Liver (tissue), 9 donors: ENCODE results near the gene PPP1R13B. TPM values are rescaled to one million over a fixed set of nuclear protein-coding genes. Genes with fewer than 3 reads are reported as not detected.

Experiments used
- DNase-seq: peaks from one replicate; pipeline ENCODE4 v3.0.0-alpha.2; 2017; ENCODE audit warnings: low spot score
- H3K27ac ChIP-seq, 2 donors: one replicate each; pipeline ENCODE4 v1.7.0; 2013; ENCODE audit warnings: inconsistent platforms in 2 of 2, low read length in 2 of 2, control low read depth in 1 of 2, low read depth in 1 of 2, mild to moderate bottlenecking in 1 of 2
- H3K27me3 ChIP-seq, 4 donors: one replicate each; pipeline versions ENCODE4 v1.6.1 to v1.7.0; 2013; ENCODE audit warnings: low read length in 3 of 4, inconsistent platforms in 1 of 4, mild to moderate bottlenecking in 1 of 4, moderate library complexity in 1 of 4; ENCODE audit not compliant: control insufficient read depth in 4 of 4, insufficient read depth in 4 of 4
- H3K36me3 ChIP-seq, 4 donors: one replicate each; pipeline versions ENCODE4 v1.6.1 to v1.7.0; 2013; ENCODE audit warnings: low read length in 3 of 4, mild to moderate bottlenecking in 3 of 4, low read depth in 1 of 4, moderate library complexity in 1 of 4; ENCODE audit not compliant: control insufficient read depth in 4 of 4, insufficient read depth in 3 of 4
- H3K4me1 ChIP-seq, 4 donors: one replicate each; pipeline versions ENCODE4 v1.6.1 to v1.7.0; 2013; ENCODE audit warnings: low read length in 3 of 4, mild to moderate bottlenecking in 3 of 4, moderate library complexity in 1 of 4; ENCODE audit not compliant: control insufficient read depth in 4 of 4, insufficient read depth in 4 of 4
- H3K4me3 ChIP-seq, 3 donors: one replicate each; pipeline versions ENCODE4 v1.6.1 to v1.7.0; 2013; ENCODE audit warnings: low read length in 3 of 3, control low read depth in 1 of 3, low read depth in 1 of 3, mild to moderate bottlenecking in 1 of 3
- H3K9ac ChIP-seq, 2 donors: one replicate each; pipeline ENCODE4 v1.7.0; 2013; ENCODE audit warnings: low read length in 2 of 2, mild to moderate bottlenecking in 2 of 2, moderate library complexity in 2 of 2, control low read depth in 1 of 2, low read depth in 1 of 2
- H3K9me3 ChIP-seq, 4 donors: one replicate each; pipeline versions ENCODE4 v1.6.1 to v1.7.0; 2013; ENCODE audit warnings: low read length in 3 of 4; ENCODE audit not compliant: control insufficient read depth in 4 of 4
- ATF3 ChIP-seq: IDR thresholded peaks from 2 replicates; pipeline ENCODE4 v1.6.1; 2016; ENCODE audit warnings: antibody characterized with exemption
- CTCF ChIP-seq: fragments of 150-350 bp; IDR thresholded peaks from 2 replicates; pipeline ENCODE4 v1.5.1; 2017; ENCODE audit warnings: improper control_type of control experiment, low read depth, low read length; ENCODE audit not compliant: missing input control
- EGR1 ChIP-seq, 2 donors: IDR thresholded peaks; 2 replicates each; pipeline ENCODE4 v1.6.1; 2016 to 2018; ENCODE audit warnings: antibody characterized with exemption in 2 of 2, low read depth in 2 of 2
- FOXA1 ChIP-seq: IDR thresholded peaks from 2 replicates; pipeline ENCODE4 v1.6.1; 2016; ENCODE audit warnings: antibody characterized with exemption
- FOXA2 ChIP-seq: IDR thresholded peaks from 2 replicates; pipeline ENCODE4 v1.6.1; 2016; ENCODE audit warnings: antibody characterized with exemption
- GABPA ChIP-seq, 2 donors: IDR thresholded peaks in 1 of 2; conservative IDR thresholded peaks in 1 of 2; 2 replicates each; pipeline ENCODE4 v1.6.1; 2016; ENCODE audit warnings: antibody characterized with exemption in 2 of 2, mild to moderate bottlenecking in 1 of 2, moderate library complexity in 1 of 2
- HNF4A ChIP-seq, 2 donors: conservative IDR thresholded peaks; 2 replicates each; pipeline ENCODE4 v1.6.1; 2016; ENCODE audit warnings: antibody characterized with exemption in 2 of 2, mild to moderate bottlenecking in 2 of 2
- HNF4G ChIP-seq: IDR thresholded peaks from 2 replicates; pipeline ENCODE4 v1.6.1; 2016; ENCODE audit warnings: antibody characterized with exemption
- JUND ChIP-seq, 2 donors: IDR thresholded peaks; 2 replicates each; pipeline ENCODE4 v1.6.1; 2016; ENCODE audit warnings: antibody characterized with exemption in 2 of 2
- NR2F2 ChIP-seq: IDR thresholded peaks from 2 replicates; pipeline ENCODE4 v1.6.1; 2016; ENCODE audit warnings: antibody characterized with exemption
- RAD21 ChIP-seq, 2 donors: IDR thresholded peaks; 2 replicates each; pipeline ENCODE4 v1.6.1; 2016; ENCODE audit warnings: antibody characterized with exemption in 2 of 2, mild to moderate bottlenecking in 2 of 2
- REST ChIP-seq: IDR thresholded peaks from 2 replicates; pipeline ENCODE4 v1.6.1; 2016; ENCODE audit warnings: antibody characterized with exemption, mild to moderate bottlenecking
- RXRA ChIP-seq, 2 donors: IDR thresholded peaks; 2 replicates each; pipeline ENCODE4 v1.6.1; 2017 to 2018; ENCODE audit warnings: antibody characterized with exemption in 2 of 2, mild to moderate bottlenecking in 1 of 2
- SP1 ChIP-seq: IDR thresholded peaks from 2 replicates; pipeline ENCODE4 v1.6.1; 2018; ENCODE audit warnings: antibody characterized with exemption, mild to moderate bottlenecking
- TAF1 ChIP-seq: conservative IDR thresholded peaks from 2 replicates; pipeline ENCODE4 v1.6.1; 2016; ENCODE audit warnings: antibody characterized with exemption, mild to moderate bottlenecking
- YY1 ChIP-seq: IDR thresholded peaks from 2 replicates; pipeline ENCODE4 v1.6.1; 2016; ENCODE audit warnings: antibody characterized with exemption, mild to moderate bottlenecking
- ZBTB33 ChIP-seq: IDR thresholded peaks from 2 replicates; pipeline ENCODE4 v1.6.1; 2016; ENCODE audit warnings: antibody characterized with exemption
- WGBS: extraction: QIAGEN DNeasy Blood & Tissue Kit; methylation state at CpG from one replicate; pipeline ENCODE4 v1.1.7; 2013; 5-methylcytosine and 5-hydroxymethylcytosine counted together
- polyA plus RNA-seq, 2 donors: library from polyadenylated mRNA; stranded (reverse) in 1 of 2; unstranded in 1 of 2; fragments of 200-250 nt in 1 of 2; fragments of >200 nt in 1 of 2; fragmentation: Nextera tagmentation in 1 of 2; extraction: Ambion mirVana in 1 of 2; gene quantifications; one replicate each; pipeline versions ENCODE4 v1.2.1 to v1.2.3, GENCODE V29; 2013 to 2015
- total RNA-seq, 2 donors: library from RNA; depleted of rRNA; stranded (reverse); fragments of >200 nt; gene quantifications; one replicate each; pipeline ENCODE4 v1.2.3, GENCODE V29; 2014
- TF ChIP-seq, protein P1 (sequence below): IDR thresholded peaks from 2 replicates; pipeline ENCODE4 v1.6.1; 2016; ENCODE audit warnings: antibody characterized with exemption
- donor health status: healthy.
- donor health status: healthy.
- donor health status: healthy.
- donor health status: healthy.
- donor health status: healthy.

PPP1R13B gene
- total and polyA plus RNA-seq, 4 donors, result 3.2 to 15.1 (median 5.1) TPM

DNA sequence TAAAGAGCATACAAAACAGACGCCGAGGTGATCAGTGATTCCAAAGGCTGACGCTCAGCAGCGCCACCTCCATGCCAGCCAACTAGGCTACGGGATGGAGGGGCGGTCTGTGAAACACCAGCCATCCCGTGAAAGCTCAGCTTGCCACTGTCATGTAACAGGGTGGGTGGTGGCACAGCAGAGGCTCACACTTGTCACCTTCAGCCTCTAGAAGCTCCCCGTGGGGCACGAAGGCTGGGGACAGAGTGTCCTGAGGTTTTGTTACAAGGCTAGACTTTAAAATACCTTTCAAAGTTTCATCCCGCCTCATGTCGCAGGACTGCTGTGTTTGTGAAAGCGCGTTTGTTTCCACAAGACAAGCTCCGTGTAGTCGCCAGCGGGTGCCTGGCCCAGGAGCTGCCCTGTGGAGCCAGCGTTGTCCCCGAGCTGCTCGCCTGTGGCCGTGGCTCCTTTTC is 152.8 kb downstream of the PPP1R13B start:
- DNase-seq, result no peak
- Histone ChIP-seq H3K36me3 (peaks cover 19 to 27% (median 22%) of the 10 kb centered on the region in 4 donors), H3K27me3 (no peaks in the 10 kb centered on the region), H3K27ac (no peak overlapping the region), H3K9me3 (no peaks in the 10 kb centered on the region), H3K4me1 (peaks cover 1 to 5% (median 2%) of the 10 kb centered on the region in 4 donors), H3K9ac (no peak overlapping the region), H3K4me3 (no peak overlapping the region)
- 92% methylated on average over 20 of the region's 20 CpGs for WGBS
- no peak for TF ChIP-seq GABPA (IDR thresholded peaks at IDR 0.05 in 1 of 2, conservative IDR thresholded peaks at IDR 0.05 in 1 of 2)
- no peak for TF ChIP-seq RAD21 (IDR thresholded peaks at IDR 0.05)
- no peak for TF ChIP-seq EGR1 (IDR thresholded peaks at IDR 0.05; ENCODE audit: low read depth in 2 of 2)
- no peak for TF ChIP-seq REST
- TF ChIP-seq TAF1, result no peak
- TF ChIP-seq FOXA2, result no peak
- TF ChIP-seq NR2F2, result no peak
- no peak for TF ChIP-seq RXRA (IDR thresholded peaks at IDR 0.05)
- no peak for TF ChIP-seq JUND (IDR thresholded peaks at IDR 0.05)
- TF ChIP-seq YY1, result no peak
- TF ChIP-seq HNF4G, result no peak
- TF ChIP-seq CTCF, result no peak
- TF ChIP-seq ATF3, result no peak
- TF ChIP-seq SP1, result no peak
- TF ChIP-seq, protein P1, sequence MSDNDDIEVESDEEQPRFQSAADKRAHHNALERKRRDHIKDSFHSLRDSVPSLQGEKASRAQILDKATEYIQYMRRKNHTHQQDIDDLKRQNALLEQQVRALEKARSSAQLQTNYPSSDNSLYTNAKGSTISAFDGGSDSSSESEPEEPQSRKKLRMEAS, result no peak

- Histone ChIP-seq H3K27ac (no peak overlapping the region), H3K27me3 (no peaks in the 10 kb centered on the region), H3K4me3 (no peak overlapping the region), H3K9ac (no peak overlapping the region), H3K36me3 (peaks cover 15 to 33% (median 26%) of the 10 kb centered on the region in 4 donors), H3K4me1 (peaks cover 0 to 2% (median 2%) of the 10 kb centered on the region in 4 donors), H3K9me3 (no peaks in the 10 kb centered on the region)
- 87% methylated on average over 22 of the region's 22 CpGs for WGBS
- TF ChIP-seq ATF3 (no peak), FOXA1 (no peak), TAF1 (no peak), RXRA (IDR thresholded peaks at IDR 0.05) (no peak), NR2F2 (no peak), YY1 (no peak), HNF4A (conservative IDR thresholded peaks at IDR 0.05) (no peak), ZBTB33 (no peak), JUND (IDR thresholded peaks at IDR 0.05) (no peak), RAD21 (IDR thresholded peaks at IDR 0.05) (no peak), EGR1 (IDR thresholded peaks at IDR 0.05; ENCODE audit: low read depth in 2 of 2) (no peak), CTCF (no peak)
- TF ChIP-seq, protein P1, result no peak
- DNase-seq, result no peak
Measured at GRCh38 chr14:103693515-103693914, 153.9 kb downstream of the PPP1R13B start.
